Measurements from ENCODE around the gene PPFIBP2.

GRCh38 chr11:7520011-7520942, 6.5 kb downstream of the PPFIBP2 start:
- TF ChIP-seq ESRRA (IDR thresholded peaks at IDR 0.05; ENCODE audit: borderline replicate concordance, low read length) (no peak), CTCF (IDR thresholded peaks at IDR 0.05) (no peak), CHD2 (IDR thresholded peaks at IDR 0.05; ENCODE audit: low read length, partially characterized antibody) (no peak), KDM1A (IDR thresholded peaks at IDR 0.05; ENCODE audit: low read depth) (no peak), PBX3 (IDR thresholded peaks at IDR 0.05) (no peak), EP300 (IDR thresholded peaks at IDR 0.05) (no peak), HDAC2 (IDR thresholded peaks at IDR 0.05) (no peak)

Data from A549 (cell line).